GM21737 (cell line): Measurements from ENCODE around the gene C4A.
A peak's percentile ranks its signal among the peaks of the same experiment; 100 is the strongest.
"Not testable (repeated sequence)": the region's sequence is repeated elsewhere in the genome, so short reads cannot be mapped to it uniquely, and the experiment has no call there.

ENCODE experiments used
- ATAC-seq: cut with Tn5 transposase; IDR thresholded peaks from one replicate; pipeline ENCODE4 v1.9.1; 2021; ENCODE audit warnings: mild to moderate bottlenecking, moderate library complexity; ENCODE audit not compliant: unreplicated experiment

C4A gene

DNA sequence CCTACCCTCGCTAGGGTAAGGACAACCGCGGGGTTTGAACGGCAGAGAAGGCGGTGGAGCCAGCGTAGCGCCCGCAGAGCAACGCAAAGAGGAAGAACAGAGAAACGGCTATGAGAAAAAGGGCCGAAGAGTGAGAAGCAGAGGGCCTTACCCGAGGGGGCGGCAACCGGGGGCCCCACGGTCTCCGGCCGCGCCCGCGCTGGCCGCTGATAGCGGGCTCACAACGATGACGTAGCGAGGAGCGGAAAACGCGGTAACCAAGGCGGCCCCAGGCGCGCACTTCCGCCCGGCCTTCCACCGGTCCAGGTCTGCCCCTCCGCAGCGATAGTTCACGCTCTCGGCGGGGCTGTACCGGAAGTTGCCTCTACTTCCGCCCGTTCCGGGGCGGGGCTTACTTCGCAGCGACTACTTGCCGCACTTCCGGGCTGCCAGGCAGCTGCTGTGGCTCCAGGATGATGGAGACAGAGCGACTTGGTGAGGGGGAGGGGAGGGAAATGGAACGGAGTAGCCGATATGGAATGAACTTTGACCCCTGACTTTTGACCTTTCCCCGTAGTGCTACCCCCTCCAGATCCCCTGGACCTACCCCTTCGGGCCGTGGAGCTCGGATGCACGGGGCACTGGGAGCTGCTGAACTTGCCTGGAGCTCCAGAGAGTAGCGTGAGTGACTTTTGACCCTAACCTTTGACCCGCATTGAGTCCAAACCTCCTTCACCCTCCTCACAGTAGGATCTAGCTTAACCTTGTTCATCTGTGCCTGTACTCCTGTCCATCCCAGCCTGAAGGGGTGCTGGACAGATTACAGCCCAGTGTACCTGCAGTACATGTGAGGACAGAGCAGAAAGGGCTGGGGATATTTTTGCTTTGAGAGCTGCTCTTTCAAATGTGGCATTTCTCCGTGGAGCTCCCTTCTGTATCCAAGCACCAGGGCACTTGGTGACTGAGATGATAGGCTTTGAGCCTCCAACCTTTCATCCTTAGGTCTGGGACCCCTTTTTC is 22.8 kb upstream of the C4A start, which contains the start of the genes NELFE and SKIC2:
TSS of gene NELFE (minus strand) at position 231 of the 999 bp plus-strand sequence. CDS start 525 bp downstream, outside the sequence.
TSS of gene SKIC2 (plus strand) at position 435 of the 999 bp plus-strand sequence. CDS start at position 453, 18 bp downstream.
- ATAC-seq: peak; percentile 95

DNA sequence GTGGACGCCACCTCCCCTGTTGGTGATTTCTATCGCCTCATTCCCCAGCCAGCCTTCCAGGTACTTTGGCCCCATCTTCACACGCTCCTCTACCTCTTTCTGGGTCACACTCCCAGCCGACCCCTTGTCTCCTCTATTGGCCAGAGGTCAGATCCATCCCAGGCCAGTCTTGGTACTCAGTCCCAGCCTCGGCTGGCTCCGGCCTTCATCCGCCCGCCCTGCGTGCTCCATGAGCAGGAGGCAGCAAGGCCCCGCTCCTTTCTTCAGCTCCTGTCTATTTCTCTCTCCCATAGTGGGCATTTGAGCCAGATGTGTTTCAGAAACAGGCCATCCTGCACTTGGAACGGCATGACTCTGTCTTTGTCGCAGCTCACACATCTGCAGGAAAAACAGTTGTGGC is 20.2 kb upstream of the C4A start:
- no peak for ATAC-seq

DNA sequence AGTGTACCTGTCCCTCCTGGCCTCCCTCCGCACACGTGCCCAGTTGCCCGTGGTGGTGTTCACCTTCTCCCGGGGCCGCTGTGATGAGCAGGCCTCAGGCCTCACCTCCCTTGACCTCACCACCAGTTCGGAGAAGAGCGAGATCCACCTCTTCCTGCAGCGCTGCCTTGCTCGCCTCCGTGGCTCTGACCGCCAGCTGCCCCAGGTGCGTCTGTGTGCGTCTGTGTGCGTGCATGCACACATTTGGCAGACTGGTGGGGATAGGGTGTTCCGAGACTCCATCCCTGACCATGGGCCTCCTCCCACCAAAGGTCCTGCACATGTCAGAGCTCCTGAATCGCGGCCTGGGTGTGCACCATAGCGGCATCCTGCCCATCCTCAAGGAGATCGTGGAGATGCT is 17.9 kb upstream of the C4A start:
- no peak for ATAC-seq

DNA sequence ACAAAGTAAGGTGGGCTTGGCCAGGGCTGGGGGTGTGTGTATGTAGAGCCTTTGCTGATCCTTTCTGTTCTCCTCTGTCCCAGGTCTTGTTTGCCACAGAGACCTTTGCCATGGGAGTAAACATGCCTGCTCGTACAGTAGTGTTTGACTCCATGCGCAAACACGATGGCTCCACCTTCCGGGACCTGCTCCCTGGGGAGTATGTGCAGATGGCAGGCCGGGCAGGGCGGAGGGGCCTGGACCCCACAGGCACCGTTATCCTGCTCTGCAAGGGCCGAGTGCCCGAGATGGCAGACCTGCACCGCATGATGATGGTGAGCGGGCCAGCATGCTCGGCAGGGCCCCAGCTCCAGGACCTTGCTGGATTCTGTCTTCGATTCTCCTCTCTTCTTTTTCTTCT is 16.2 kb upstream of the C4A start:
- ATAC-seq: no peak

DNA sequence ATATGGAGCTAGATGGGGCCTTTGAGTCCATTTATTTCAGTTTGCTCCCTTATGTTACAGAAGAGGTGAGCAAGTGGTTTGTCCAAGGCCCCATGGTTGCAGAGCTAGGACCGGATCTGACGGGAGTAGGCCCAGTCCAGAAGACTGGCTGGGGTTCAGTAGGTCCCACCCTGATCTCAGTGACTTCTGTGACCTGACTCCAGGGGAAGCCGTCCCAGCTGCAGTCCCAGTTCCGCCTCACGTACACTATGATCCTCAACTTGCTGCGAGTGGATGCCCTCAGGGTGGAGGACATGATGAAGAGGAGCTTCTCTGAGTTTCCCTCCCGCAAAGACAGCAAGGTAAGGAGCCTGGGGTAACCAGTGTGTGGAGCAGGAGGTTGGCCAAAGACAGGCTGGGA is 15.4 kb upstream of the C4A start:
- no peak for ATAC-seq

DNA sequence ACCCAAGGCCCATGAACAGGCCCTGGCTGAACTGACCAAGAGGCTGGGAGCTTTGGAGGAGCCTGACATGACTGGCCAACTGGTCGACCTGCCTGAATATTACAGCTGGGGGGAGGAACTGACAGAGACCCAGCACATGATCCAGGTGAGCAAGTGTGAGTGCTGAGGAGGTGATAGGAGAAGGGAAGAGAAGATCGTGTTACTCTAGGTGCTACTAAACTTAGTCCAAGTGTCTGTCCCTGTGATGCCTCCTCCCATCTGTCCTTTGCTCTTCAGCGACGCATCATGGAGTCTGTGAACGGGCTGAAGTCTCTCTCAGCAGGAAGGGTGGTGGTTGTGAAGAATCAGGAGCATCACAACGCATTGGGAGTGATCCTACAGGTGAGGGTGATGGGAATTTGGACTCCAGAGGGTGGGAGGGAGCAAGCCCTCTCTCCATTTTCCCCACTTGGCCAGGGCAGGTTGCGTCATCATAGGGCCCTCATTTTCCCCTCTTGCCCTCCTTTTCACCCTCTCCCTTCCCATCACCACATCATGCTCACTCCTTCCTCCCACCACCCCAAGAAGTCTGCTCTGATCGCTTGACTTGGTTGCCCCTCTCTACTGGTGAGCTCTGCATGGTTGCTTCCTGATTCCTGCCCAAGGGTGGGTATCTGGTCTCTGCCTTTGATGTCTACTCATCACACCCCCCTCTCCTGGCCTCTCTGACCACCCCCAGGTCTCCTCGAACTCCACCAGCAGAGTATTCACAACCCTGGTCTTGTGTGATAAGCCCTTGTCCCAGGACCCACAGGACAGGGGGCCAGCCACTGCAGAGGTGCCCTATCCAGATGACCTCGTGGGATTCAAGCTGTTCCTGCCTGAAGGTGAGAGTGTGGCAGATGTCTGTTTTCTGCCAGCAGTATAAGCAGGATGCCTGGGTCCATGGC is 14.6 kb upstream of the C4A start:
- no peak for ATAC-seq

DNA sequence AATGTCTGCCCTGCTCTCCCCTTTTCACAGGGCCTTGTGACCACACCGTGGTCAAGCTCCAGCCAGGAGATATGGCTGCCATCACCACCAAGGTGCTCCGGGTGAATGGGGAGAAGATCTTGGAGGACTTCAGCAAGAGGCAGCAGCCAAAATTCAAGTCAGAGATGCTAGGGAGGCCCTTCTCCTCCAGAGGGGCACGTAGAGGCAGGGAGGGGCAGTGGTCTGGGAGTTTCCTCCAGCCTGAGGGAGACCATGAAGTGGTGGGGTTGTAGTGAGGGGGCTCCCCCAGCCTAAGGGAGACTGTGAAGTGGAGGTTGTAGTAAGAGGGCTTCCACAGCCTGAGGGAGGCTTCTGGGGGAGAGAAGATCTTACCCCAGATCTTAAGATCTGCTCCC is 13.9 kb upstream of the C4A start:
- ATAC-seq: no peak

DNA sequence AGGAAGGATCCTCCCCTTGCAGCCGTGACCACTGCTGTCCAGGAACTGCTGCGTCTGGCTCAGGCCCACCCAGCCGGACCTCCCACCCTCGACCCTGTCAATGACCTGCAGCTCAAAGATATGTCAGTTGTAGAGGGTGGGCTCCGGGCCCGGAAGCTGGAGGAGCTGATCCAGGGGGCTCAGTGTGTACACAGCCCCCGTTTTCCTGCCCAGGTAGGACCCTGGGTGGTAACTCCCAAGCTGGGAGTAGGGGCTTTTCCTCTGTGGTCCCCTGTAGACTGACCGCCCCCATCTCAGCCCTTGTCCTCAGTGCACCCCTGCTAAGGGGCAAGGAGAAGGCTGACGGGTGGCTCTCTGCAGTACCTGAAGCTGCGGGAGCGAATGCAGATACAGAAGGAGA is 13.5 kb upstream of the C4A start:
- ATAC-seq: no peak

DNA sequence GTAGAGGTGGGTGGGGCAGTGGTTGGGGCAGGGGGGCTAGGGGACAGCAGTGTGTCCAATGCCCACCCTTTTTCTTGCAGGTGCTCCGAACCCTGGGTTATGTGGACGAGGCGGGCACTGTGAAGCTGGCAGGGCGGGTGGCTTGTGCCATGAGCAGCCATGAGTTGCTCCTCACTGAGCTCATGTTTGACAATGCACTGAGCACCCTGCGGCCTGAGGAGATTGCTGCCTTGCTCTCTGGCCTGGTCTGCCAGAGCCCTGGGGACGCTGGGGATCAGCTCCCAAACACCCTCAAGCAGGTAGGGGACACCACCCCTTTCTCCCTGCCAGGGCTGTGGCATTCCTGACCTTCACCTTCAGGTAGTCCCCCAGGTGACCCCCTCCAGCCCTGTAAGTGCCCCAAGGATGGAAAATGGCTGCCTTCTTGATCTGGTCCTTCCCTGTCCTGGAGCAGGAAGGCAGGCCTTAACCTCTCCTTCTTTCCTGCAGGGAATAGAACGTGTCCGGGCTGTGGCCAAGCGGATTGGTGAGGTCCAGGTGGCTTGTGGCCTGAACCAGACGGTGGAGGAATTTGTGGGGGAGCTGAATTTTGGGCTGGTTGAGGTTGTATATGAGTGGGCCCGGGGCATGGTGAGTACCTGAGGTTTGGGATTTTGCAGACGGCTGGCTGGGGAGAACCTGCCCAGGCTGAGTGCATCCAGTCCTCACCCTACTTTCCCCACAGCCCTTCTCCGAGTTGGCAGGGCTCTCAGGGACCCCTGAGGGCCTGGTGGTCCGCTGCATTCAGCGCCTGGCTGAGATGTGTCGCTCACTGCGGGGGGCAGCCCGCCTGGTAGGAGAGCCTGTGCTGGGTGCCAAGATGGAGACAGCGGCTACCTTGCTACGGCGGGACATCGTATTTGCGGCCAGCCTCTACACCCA is 12.8 kb upstream of the C4A start:
- ATAC-seq: no peak

DNA sequence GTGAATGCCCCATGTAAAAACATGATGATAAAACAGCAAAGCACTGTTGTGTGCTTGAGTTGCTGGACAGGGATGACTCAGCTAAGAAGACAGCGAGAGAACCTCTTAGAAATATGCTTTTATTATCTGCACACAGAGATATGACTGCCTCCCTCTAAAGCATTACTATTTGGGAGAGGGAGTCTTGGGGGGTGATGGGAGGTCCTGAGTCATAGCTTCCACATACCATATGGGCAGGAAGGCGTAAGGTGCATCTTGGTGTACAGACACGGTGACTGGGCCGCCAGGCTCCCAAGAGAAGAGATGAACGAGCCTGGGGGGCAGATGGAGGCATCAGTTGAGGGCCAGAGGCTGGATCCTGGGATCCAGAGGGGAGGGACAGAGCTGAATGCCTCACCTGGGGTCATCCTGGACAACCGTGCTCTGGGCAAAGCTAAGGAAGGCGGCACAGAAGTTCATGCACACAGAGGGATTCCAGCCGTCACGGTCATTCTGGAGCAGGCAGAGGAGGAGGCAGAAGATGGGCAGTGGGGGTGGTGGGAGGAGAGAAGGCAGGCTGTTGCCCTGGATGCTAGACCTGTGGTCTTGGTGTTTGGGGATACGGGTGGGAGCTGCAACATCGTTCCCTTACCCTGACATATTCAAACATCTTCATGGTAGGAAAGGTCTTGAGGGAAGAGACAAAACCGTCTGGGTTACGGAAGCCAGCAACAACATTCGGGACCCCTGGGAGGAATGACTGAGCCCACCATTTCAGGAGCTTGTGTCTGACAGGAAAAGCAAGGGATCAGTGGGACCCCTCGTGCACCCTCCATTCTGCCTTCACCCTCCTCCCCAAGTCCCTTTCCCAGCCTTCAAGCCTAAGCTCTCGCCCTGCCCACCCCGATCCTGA is 11.9 kb upstream of the C4A start:
- ATAC-seq: no peak

DNA sequence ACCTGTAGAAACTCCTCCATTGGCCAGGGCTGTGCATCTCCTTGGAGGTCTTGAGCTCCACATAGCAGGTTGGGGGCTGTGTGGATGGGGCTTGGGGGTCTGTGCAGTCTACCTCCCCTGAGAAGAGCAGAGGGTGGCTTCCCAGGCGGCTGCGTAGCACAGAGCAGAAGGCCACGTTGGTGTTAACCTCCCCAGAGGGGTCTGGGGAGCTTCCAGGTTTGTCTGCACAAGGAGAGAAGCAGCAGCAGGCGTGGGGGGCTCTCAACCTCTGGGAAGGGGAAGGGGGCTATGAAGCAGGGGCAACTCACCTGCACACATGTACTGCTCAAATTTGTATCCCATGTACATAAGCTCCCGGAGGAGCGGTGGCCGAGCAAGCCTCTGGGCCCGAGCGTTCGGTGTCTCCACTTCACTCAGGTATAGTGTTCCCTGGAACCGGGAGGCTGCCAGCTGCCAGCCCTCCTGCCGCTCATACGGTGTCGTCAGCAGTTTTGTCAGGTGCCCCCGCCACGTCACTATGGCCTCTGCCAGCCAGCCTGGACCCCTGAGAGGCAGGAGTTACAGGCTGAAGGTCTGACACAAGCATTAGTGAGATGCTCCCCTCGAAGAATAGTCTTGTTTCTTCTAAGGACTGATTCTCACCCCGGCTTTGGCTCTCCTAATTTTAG is 11.1 kb upstream of the C4A start:
- no peak for ATAC-seq

DNA sequence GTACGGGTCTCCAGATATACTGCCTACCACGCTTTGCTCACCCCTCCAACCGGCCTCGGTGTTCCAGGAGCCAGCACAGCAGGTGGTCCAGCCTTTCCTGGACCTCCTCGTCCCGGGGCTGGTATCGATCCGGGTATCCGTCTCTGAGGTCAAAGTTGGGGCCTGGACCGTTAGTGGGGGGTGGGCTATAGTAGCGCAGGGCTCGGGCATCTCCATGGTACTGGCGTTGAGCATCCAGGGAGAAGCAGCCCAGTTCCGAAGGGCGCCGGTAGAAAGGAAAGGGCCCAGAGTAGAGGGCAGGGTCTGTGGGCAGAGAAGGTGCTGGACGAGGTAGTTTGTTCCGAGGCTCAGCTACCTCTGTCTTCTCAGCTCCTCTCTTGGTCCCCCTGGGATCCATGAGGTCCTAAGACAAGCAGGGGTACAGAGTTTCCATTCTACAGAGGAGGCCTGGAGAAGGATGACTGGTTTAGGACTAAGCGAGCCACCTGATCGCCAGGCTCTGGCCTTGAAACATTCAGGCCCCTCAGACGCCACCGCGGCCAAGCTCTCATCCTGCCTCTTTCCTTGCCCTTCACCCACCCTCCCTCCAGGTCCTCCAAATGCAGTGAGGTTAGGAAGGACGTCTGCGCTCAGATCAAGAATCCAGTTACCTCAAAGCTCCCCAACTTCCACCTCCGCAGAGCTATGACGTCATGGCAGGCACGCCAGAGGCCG is 10.4 kb upstream of the C4A start:
- no peak for ATAC-seq

DNA sequence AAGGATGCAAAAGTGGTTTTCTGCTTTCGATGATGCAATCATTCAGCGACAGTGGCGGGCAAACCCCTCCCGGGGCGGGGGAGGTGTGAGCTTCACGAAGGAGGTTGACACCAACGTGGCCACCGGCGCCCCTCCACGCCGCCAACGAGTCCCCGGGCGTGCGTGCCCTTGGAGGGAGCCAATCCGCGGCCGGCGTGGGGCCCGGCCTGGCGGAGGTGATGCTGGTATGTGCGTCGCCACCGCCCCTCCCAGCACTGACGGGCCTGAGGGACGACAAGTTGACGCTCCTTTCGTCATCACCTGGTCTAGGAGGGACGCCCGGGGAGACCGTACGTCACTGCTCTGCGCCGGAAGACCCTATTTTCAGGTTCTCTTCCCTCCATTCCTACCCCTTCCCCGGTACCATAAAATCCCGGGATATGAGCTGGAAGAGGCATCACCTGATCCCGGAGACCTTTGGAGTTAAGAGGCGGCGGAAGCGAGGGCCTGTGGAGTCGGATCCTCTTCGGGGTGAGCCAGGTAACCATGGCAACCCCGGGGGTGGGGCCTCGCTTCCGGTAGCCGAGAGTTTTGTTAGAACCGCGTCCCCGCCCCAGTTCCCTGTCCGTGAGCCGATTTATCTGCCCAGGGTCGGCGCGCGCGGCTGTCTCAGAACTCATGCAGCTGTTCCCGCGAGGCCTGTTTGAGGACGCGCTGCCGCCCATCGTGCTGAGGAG is 9.7 kb upstream of the C4A start, which contains the start of gene DXO:
TSS of gene DXO (minus strand) at position 146 of the 716 bp plus-strand sequence. CDS start 463 bp downstream, outside the sequence.
- peak; percentile 79 for ATAC-seq

DNA sequence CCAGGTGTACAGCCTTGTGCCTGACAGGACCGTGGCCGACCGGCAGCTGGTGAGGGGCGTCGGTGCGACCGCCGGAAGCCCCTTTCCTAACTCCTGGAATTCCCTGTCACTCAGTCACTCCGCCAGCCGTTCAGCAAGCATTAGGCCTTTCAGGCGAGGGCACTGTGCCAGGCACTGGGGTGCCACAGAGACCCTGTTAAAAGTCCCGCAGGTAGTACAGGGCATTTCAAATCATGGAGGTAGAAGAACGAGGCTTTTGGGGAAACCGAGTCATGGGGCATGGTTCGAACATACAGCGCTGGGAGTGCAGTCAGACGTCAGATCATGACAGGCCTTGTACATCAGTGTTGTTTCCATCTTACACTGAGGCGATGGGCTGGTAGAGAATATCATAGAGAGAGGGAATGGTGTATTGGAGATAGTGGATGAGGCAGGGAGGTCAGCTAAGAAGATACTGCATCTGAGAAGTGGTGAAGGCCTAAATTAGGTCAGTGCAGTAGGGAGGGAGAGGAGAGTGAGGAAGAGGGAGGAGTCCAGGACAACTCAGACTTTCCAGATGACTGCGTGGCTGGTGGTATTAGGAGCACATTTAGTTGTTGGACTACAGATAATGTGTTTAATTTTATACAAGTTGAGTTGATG is 9.0 kb upstream of the C4A start:
- ATAC-seq: no peak

DNA sequence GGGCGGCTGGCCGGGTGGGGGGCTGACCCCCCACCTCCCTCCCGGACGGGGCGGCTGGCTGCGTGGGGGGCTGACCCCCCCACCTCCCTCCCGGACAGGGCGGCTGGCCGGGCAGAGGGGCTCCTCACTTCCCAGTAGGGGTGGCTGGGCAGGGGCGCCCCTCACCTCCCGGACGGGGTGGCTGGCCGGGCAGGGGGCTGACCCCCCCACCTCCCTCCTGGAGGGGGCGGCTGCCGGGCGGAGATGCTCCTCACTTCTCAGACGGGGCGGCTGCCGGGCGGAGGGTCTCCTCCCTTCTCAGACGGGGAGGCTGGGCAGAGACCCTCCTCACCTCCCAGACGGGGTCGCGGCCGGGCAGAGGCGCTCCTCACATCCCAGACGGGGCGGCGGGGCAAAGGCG is 5.8 kb upstream of the C4A start:
- ATAC-seq: not testable (repeated sequence)

DNA sequence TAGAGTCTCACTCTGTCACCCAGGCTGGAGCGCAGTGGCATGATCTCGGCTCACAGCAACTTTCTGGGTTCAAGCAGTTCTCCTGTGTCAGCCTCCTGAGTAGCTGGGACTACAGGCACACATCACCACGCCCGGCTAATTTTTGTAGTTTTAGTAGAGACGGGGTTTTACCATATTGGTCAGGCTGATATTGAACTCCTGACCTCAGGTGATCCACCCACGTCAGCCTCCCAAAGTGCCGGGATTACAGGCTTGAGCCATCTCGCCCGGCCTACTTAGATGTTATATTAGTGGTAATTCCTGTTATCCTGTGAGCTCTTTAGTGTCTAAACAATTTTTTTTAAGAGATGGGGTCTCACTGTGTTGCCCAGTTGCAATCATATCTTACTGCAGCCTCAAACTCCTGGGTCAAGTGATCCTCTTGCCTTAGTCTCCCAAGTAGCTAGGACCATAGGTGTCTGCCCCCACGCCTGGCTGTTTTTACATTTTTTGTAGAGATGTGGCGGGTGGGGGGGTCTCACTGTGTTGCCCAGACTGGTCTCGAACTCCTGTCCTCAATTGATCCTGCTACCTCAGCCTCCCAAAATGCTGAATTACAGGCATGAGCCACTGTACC is 3.9 kb upstream of the C4A start:
- no peak for ATAC-seq
